HG03571 (cell line): ENCODE measurements around the gene LNPK.
"Not testable (repeated sequence)": the region's sequence is repeated elsewhere in the genome, so short reads cannot be mapped to it uniquely, and the experiment has no call there.

Source experiments
- ATAC-seq: cut with Tn5 transposase; IDR thresholded peaks from one replicate; pipeline ENCODE4 v1.9.1; 2021; ENCODE audit not compliant: unreplicated experiment

The LNPK gene

GRCh38 chr2:175913849-175914743 is 88.0 kb downstream of the LNPK start:
- not testable (repeated sequence) for ATAC-seq

- ATAC-seq = not testable (repeated sequence)
Observed at GRCh38 chr2:175913267-175913666, 88.8 kb downstream of the LNPK start.

GRCh38 chr2:175904035-175904434 is 98.0 kb downstream of the LNPK start:
- no peak for ATAC-seq

GRCh38 chr2:175903384-175903936 is 98.6 kb downstream of the LNPK start:
- no peak for ATAC-seq

- ATAC-seq = not testable (repeated sequence)
Observed at GRCh38 chr2:175895957-175896356, 106.1 kb downstream of the LNPK start.

- no peak for ATAC-seq
Observed at GRCh38 chr2:175892046-175892445, 110.0 kb downstream of the LNPK start.

GRCh38 chr2:175890636-175891242 is 111.3 kb downstream of the LNPK start:
- ATAC-seq = no peak

- ATAC-seq = no peak
Observed at GRCh38 chr2:175889701-175890302, 112.3 kb downstream of the LNPK start.

GRCh38 chr2:175887776-175888175 is 114.3 kb downstream of the LNPK start:
- no peak for ATAC-seq

GRCh38 chr2:175884697-175885393 is 117.2 kb downstream of the LNPK start:
- no peak for ATAC-seq

- ATAC-seq = no peak
Observed at GRCh38 chr2:175883586-175884194, 118.4 kb downstream of the LNPK start.

GRCh38 chr2:175879679-175880078 is 122.4 kb downstream of the LNPK start:
- no peak for ATAC-seq

GRCh38 chr2:175877845-175878544 is 124.1 kb downstream of the LNPK start:
- ATAC-seq = no peak

GRCh38 chr2:175874291-175874690 is 127.8 kb downstream of the LNPK start:
- ATAC-seq = no peak
